Measurements from ENCODE around the gene RAD51B. TPM values are rescaled to one million over a fixed set of nuclear protein-coding genes. Genes with fewer than 3 reads are reported as not detected.
"Not testable (repeated sequence)": the region's sequence is repeated elsewhere in the genome, so short reads cannot be mapped to it uniquely, and the experiment has no call there.

Gene RAD51B
- total RNA-seq, 2 experiments from 2014 or later, result 43.6 to 50.7 TPM

GRCh38 chr14:68215629-68216028 is 396.1 kb downstream of the RAD51B start:
- ATAC-seq (ENCODE audit: low read depth) (no peak), DNase-seq (no peak)
- H3K36me3 Mint-ChIP-seq, result peaks cover 7% of the 10 kb centered on the region
- no peaks in the 10 kb centered on the region for H3K27me3 Mint-ChIP-seq
- POLR2A ChIA-PET, result interaction anchor here (0.6 kb wide), 1 partner anchor 612 kb away, joined by 3 read pairs; no protein-coding TSS in a partner anchor
- no peak overlapping the region for H3K27ac Mint-ChIP-seq
- peaks cover 3% of the 10 kb centered on the region for H3K9me3 Mint-ChIP-seq
- H3K4me3 Mint-ChIP-seq, result no peak overlapping the region
- H3K4me1 Mint-ChIP-seq, result peaks cover 22% of the 10 kb centered on the region

GRCh38 chr14:68216079-68216478 is 396.5 kb downstream of the RAD51B start:
- Mint-ChIP-seq H3K27ac (no peak overlapping the region), H3K36me3 (peaks cover 7% of the 10 kb centered on the region), H3K9me3 (peaks cover 4% of the 10 kb centered on the region), H3K27me3 (no peaks in the 10 kb centered on the region), H3K4me1 (peaks cover 18% of the 10 kb centered on the region), H3K4me3 (no peak overlapping the region)
- POLR2A ChIA-PET, result interaction anchor here (0.6 kb wide), 1 partner anchor 611 kb away, joined by 3 read pairs; no protein-coding TSS in a partner anchor
- ATAC-seq (ENCODE audit: low read depth) (no peak), DNase-seq (no peak)

GRCh38 chr14:68216957-68217356 is 397.4 kb downstream of the RAD51B start:
- DNase-seq (no peak), ATAC-seq (ENCODE audit: low read depth) (no peak)
- Mint-ChIP-seq H3K9me3 (peaks cover 4% of the 10 kb centered on the region), H3K36me3 (peaks cover 7% of the 10 kb centered on the region), H3K27me3 (no peaks in the 10 kb centered on the region), H3K4me3 (no peak overlapping the region), H3K4me1 (peaks cover 11% of the 10 kb centered on the region), H3K27ac (no peak overlapping the region)
- POLR2A ChIA-PET, result no interaction called here

- H3K9me3 Mint-ChIP-seq, result peaks cover 4% of the 10 kb centered on the region
- no peak overlapping the region for H3K4me3 Mint-ChIP-seq
- peaks cover 7% of the 10 kb centered on the region for H3K36me3 Mint-ChIP-seq
- no peak overlapping the region for H3K27ac Mint-ChIP-seq
- peaks cover 11% of the 10 kb centered on the region for H3K4me1 Mint-ChIP-seq
- ATAC-seq (ENCODE audit: low read depth), result no peak
- POLR2A ChIA-PET, result no interaction called here
- DNase-seq, result no peak
- H3K27me3 Mint-ChIP-seq, result no peaks in the 10 kb centered on the region
Measured at GRCh38 chr14:68217791-68218340, 398.3 kb downstream of the RAD51B start.

- POLR2A ChIA-PET, result no interaction called here
- no peak overlapping the region for H3K27ac Mint-ChIP-seq
- peaks cover 2% of the 10 kb centered on the region for H3K4me1 Mint-ChIP-seq
- no peaks in the 10 kb centered on the region for H3K27me3 Mint-ChIP-seq
- ATAC-seq (ENCODE audit: low read depth) (no peak), DNase-seq (no peak)
- H3K9me3 Mint-ChIP-seq, result peaks cover 4% of the 10 kb centered on the region
- H3K36me3 Mint-ChIP-seq, result peaks cover 5% of the 10 kb centered on the region
- no peak overlapping the region for H3K4me3 Mint-ChIP-seq
Measured at GRCh38 chr14:68219407-68219806, 399.8 kb downstream of the RAD51B start.

- H3K4me3 Mint-ChIP-seq; H3K36me3 Mint-ChIP-seq; H3K9me3 Mint-ChIP-seq; POLR2A ChIA-PET; ATAC-seq (ENCODE audit: low read depth); DNase-seq; H3K27me3 Mint-ChIP-seq; H3K4me1 Mint-ChIP-seq; H3K27ac Mint-ChIP-seq: not testable (repeated sequence)
Measured at GRCh38 chr14:68221046-68221445, 401.5 kb downstream of the RAD51B start.

- POLR2A ChIA-PET, result no interaction called here
- ATAC-seq (ENCODE audit: low read depth), result no peak
- no peak overlapping the region for H3K27ac Mint-ChIP-seq
Measured at GRCh38 chr14:68222154-68222553, 402.6 kb downstream of the RAD51B start.

GRCh38 chr14:68222726-68223125 is 403.1 kb downstream of the RAD51B start:
- Mint-ChIP-seq H3K36me3 (peaks cover 2% of the 10 kb centered on the region), H3K27me3 (no peaks in the 10 kb centered on the region), H3K27ac (no peak overlapping the region), H3K4me3 (no peak overlapping the region), H3K4me1 (no peaks in the 10 kb centered on the region), H3K9me3 (peaks cover 7% of the 10 kb centered on the region)
- DNase-seq (no peak), ATAC-seq (ENCODE audit: low read depth) (no peak)
- POLR2A ChIA-PET, result no interaction called here

More at GRCh38 chr14:68222154-68222553, 402.6 kb downstream of the RAD51B start:
- Mint-ChIP-seq H3K4me1 (no peaks in the 10 kb centered on the region), H3K4me3 (no peak overlapping the region), H3K27me3 (no peaks in the 10 kb centered on the region), H3K9me3 (peaks cover 7% of the 10 kb centered on the region), H3K36me3 (peaks cover 2% of the 10 kb centered on the region)
- DNase-seq, result no peak

GRCh38 chr14:68223631-68224030 is 404.1 kb downstream of the RAD51B start:
- Mint-ChIP-seq H3K27me3 (no peaks in the 10 kb centered on the region), H3K36me3 (peaks cover 2% of the 10 kb centered on the region), H3K4me3 (no peak overlapping the region), H3K4me1 (no peaks in the 10 kb centered on the region), H3K9me3 (peaks cover 7% of the 10 kb centered on the region), H3K27ac (no peak overlapping the region)
- no peak for DNase-seq
- POLR2A ChIA-PET, result no interaction called here
- no peak for ATAC-seq (ENCODE audit: low read depth)

- Mint-ChIP-seq H3K4me1 (no peaks in the 10 kb centered on the region), H3K27me3 (no peaks in the 10 kb centered on the region), H3K27ac (no peak overlapping the region), H3K4me3 (no peak overlapping the region), H3K9me3 (peaks cover 7% of the 10 kb centered on the region), H3K36me3 (no peaks in the 10 kb centered on the region)
- ATAC-seq (ENCODE audit: low read depth) (no peak), DNase-seq (no peak)
- POLR2A ChIA-PET, result no interaction called here
Measured at GRCh38 chr14:68225321-68225720, 405.7 kb downstream of the RAD51B start.

GRCh38 chr14:68226523-68226922 is 406.9 kb downstream of the RAD51B start:
- no peak overlapping the region for H3K4me3 Mint-ChIP-seq
- no peaks in the 10 kb centered on the region for H3K36me3 Mint-ChIP-seq
- no peaks in the 10 kb centered on the region for H3K27me3 Mint-ChIP-seq
- peaks cover 3% of the 10 kb centered on the region for H3K9me3 Mint-ChIP-seq
- H3K27ac Mint-ChIP-seq, result no peak overlapping the region
- DNase-seq, result no peak
- POLR2A ChIA-PET, result no interaction called here
- no peaks in the 10 kb centered on the region for H3K4me1 Mint-ChIP-seq
- ATAC-seq (ENCODE audit: low read depth), result no peak

GRCh38 chr14:68228656-68229055 is 409.1 kb downstream of the RAD51B start:
- Mint-ChIP-seq H3K36me3 (no peaks in the 10 kb centered on the region), H3K4me1 (no peaks in the 10 kb centered on the region), H3K4me3 (no peak overlapping the region), H3K27ac (no peak overlapping the region), H3K27me3 (no peaks in the 10 kb centered on the region), H3K9me3 (peaks cover 3% of the 10 kb centered on the region)
- ATAC-seq (ENCODE audit: low read depth), result no peak
- DNase-seq, result no peak
- POLR2A ChIA-PET, result interaction anchor here (0.5 kb wide), 1 partner anchor 159 kb away, joined by 3 read pairs; no protein-coding TSS in a partner anchor

- no peaks in the 10 kb centered on the region for H3K4me1 Mint-ChIP-seq
- H3K36me3 Mint-ChIP-seq, result no peaks in the 10 kb centered on the region
- peaks cover 3% of the 10 kb centered on the region for H3K9me3 Mint-ChIP-seq
- H3K4me3 Mint-ChIP-seq, result no peak overlapping the region
- H3K27me3 Mint-ChIP-seq, result no peaks in the 10 kb centered on the region
- ATAC-seq (ENCODE audit: low read depth) (no peak), DNase-seq (no peak)
- POLR2A ChIA-PET, result no interaction called here
- H3K27ac Mint-ChIP-seq, result no peak overlapping the region
Measured at GRCh38 chr14:68229423-68230100, 410.0 kb downstream of the RAD51B start.

GRCh38 chr14:68230202-68230949 is 410.8 kb downstream of the RAD51B start:
- Mint-ChIP-seq H3K36me3 (no peaks in the 10 kb centered on the region), H3K9me3 (peaks cover 3% of the 10 kb centered on the region), H3K4me3 (no peak overlapping the region), H3K27me3 (no peaks in the 10 kb centered on the region), H3K4me1 (no peaks in the 10 kb centered on the region), H3K27ac (no peak overlapping the region)
- no peak for DNase-seq
- no peak for ATAC-seq (ENCODE audit: low read depth)
- POLR2A ChIA-PET, result interaction anchor here (0.6 kb wide), 1 partner anchor 498 kb away, joined by 3 read pairs; no protein-coding TSS in a partner anchor
